Mesenchymal stem cell (in vitro differentiated cells and primary cell): Measurements from ENCODE around the gene TAF1.
"Not testable (repeated sequence)": the region's sequence is repeated elsewhere in the genome, so short reads cannot be mapped to it uniquely, and the experiment has no call there.

Source experiments
- DNase-seq: peaks from one replicate; pipeline ENCODE4 v3.0.0-alpha.2; 2013
- H2AFZ ChIP-seq: one replicate; pipeline ENCODE4 v1.6.1; 2013; ENCODE audit warnings: low read depth, mild to moderate bottlenecking, control low read depth, inconsistent platforms, low read length, moderate library complexity
- H2AK5ac ChIP-seq: 2 replicates; pipeline ENCODE4 v1.6.1; 2013; ENCODE audit warnings: low read length, moderate library complexity, mild to moderate bottlenecking, inconsistent platforms; ENCODE audit not compliant: severe bottlenecking
- H2BK120ac ChIP-seq: one replicate; pipeline ENCODE4 v1.6.1; 2013; ENCODE audit warnings: low read depth, mild to moderate bottlenecking, inconsistent platforms, low read length, moderate library complexity
- H2BK12ac ChIP-seq, 2 experiments: one replicate each; pipeline ENCODE4 v1.6.1; 2013; ENCODE audit warnings: inconsistent platforms in 2 of 2, low read length in 2 of 2, mild to moderate bottlenecking in 2 of 2, moderate library complexity in 2 of 2, control low read depth in 1 of 2
- H2BK15ac ChIP-seq: one replicate; pipeline ENCODE4 v1.6.1; 2013; ENCODE audit warnings: mild to moderate bottlenecking, low read depth, inconsistent platforms; ENCODE audit not compliant: poor library complexity, severe bottlenecking
- H2BK5ac ChIP-seq: 2 replicates; pipeline ENCODE4 v1.6.1; 2013; ENCODE audit warnings: low read depth, mild to moderate bottlenecking, low read length, control low read depth, inconsistent platforms; ENCODE audit not compliant: poor library complexity, severe bottlenecking
- H3K14ac ChIP-seq, 2 experiments: one replicate each; pipeline ENCODE4 v1.6.1; 2013; ENCODE audit warnings: inconsistent platforms in 2 of 2, low read length in 2 of 2, control low read depth in 1 of 2, mild to moderate bottlenecking in 1 of 2, moderate library complexity in 1 of 2
- H3K18ac ChIP-seq, 2 experiments: one replicate each; pipeline ENCODE4 v1.6.1; 2013; ENCODE audit warnings: inconsistent platforms in 2 of 2, low read length in 2 of 2, control low read depth in 1 of 2, low read depth in 1 of 2, mild to moderate bottlenecking in 1 of 2
- H3K23ac ChIP-seq, 2 experiments: one replicate each; pipeline ENCODE4 v1.6.1; 2013; ENCODE audit warnings: inconsistent platforms in 2 of 2, low read length in 2 of 2, mild to moderate bottlenecking in 2 of 2, moderate library complexity in 2 of 2, control low read depth in 1 of 2
- H3K27ac ChIP-seq: 2 replicates; pipeline ENCODE4 v1.5.1; 2013; ENCODE audit warnings: mild to moderate bottlenecking, moderate library complexity, low read length, control low read depth, inconsistent platforms; ENCODE audit not compliant: poor library complexity, severe bottlenecking
- H3K27me3 ChIP-seq, 2 experiments: 2 replicates each; pipeline versions ENCODE4 v1.6.1 to v1.7.0; 2013; ENCODE audit warnings: low read length in 2 of 2, mild to moderate bottlenecking in 2 of 2, moderate library complexity in 2 of 2, control low read depth in 1 of 2, inconsistent platforms in 1 of 2; ENCODE audit not compliant: control insufficient read depth in 1 of 2, insufficient read depth in 1 of 2
- H3K36me3 ChIP-seq, 2 experiments: 2 replicates each; pipeline versions ENCODE4 v1.6.1 to v1.7.0; 2013; ENCODE audit warnings: low read length in 2 of 2, control low read depth in 1 of 2, inconsistent platforms in 1 of 2, low read depth in 1 of 2, mild to moderate bottlenecking in 1 of 2; ENCODE audit not compliant: insufficient read depth in 2 of 2, control insufficient read depth in 1 of 2
- H3K4ac ChIP-seq, 2 experiments: one replicate each; pipeline ENCODE4 v1.6.1; 2013; ENCODE audit warnings: inconsistent platforms in 2 of 2, low read length in 2 of 2, mild to moderate bottlenecking in 2 of 2, moderate library complexity in 2 of 2, control low read depth in 1 of 2, low read depth in 1 of 2
- H3K4me1 ChIP-seq: 2 replicates; pipeline ENCODE4 v1.6.1; 2013; ENCODE audit warnings: low read depth, low read length, control low read depth; ENCODE audit not compliant: control insufficient read depth, insufficient read depth
- H3K4me2 ChIP-seq: 2 replicates; pipeline ENCODE4 v1.6.1; 2013; ENCODE audit warnings: low read length, mild to moderate bottlenecking, inconsistent platforms; ENCODE audit not compliant: poor library complexity, severe bottlenecking
- H3K4me3 ChIP-seq, 2 experiments: 2 replicates each; pipeline versions ENCODE4 v1.5.1 to v1.7.0; 2013; ENCODE audit warnings: low read length in 2 of 2, mild to moderate bottlenecking in 2 of 2, control low read depth in 1 of 2, low read depth in 1 of 2; ENCODE audit not compliant: insufficient read depth in 1 of 2
- H3K79me1 ChIP-seq: replicated peaks from 2 replicates; pipeline ENCODE4 v1.6.1; 2013; ENCODE audit warnings: mild to moderate bottlenecking, control low read depth, low read length, inconsistent platforms; ENCODE audit not compliant: poor library complexity, severe bottlenecking
- H3K9ac ChIP-seq: 2 replicates; pipeline ENCODE4 v1.7.0; 2013; ENCODE audit warnings: mild to moderate bottlenecking, low read length, moderate library complexity
- H3K9me3 ChIP-seq: 2 replicates; pipeline ENCODE4 v1.7.0; 2013; ENCODE audit warnings: mild to moderate bottlenecking, low read length; ENCODE audit not compliant: control insufficient read depth
- H4K8ac ChIP-seq: one replicate; pipeline ENCODE4 v1.6.1; 2013; ENCODE audit warnings: inconsistent platforms, mild to moderate bottlenecking, low read length, moderate library complexity
- H4K91ac ChIP-seq: one replicate; pipeline ENCODE4 v1.6.1; 2013; ENCODE audit warnings: mild to moderate bottlenecking, low read length, inconsistent platforms
- WGBS: methylation state at CpG from one replicate; pipeline ENCODE4 v1.1.7; 2013; ENCODE audit warnings: mixed read lengths; 5-methylcytosine and 5-hydroxymethylcytosine counted together

TAF1 gene

DNA sequence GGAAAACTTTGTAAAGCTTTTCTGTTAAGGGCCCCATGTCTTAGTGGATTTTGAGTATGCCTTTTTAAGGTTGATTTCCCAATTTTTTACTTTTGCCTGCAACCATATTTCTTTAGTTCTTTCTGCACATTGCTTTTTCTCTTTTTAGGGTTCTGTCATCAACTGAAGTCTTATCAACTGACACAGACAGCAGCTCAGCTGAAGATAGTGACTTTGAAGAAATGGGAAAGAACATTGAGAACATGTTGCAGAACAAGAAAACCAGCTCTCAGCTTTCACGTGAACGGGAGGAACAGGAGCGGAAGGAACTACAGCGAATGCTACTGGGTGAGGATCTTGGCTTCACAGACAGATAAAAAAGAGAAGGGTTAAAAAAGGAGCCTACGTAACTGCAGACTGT, 27.8 kb downstream of the TAF1 start:
- no peak overlapping the region for H3K27ac ChIP-seq
- no peak overlapping the region for H3K14ac ChIP-seq
- DNase-seq, result no peak
- 99% methylated on average over 5 of the region's 5 CpGs for WGBS
- H3K9me3 ChIP-seq, result no peaks in the 10 kb centered on the region
- no peak overlapping the region for H2AK5ac ChIP-seq
- no peak overlapping the region for H2BK15ac ChIP-seq
- H3K4ac ChIP-seq, result no peak overlapping the region
- H2BK5ac ChIP-seq, result no peak overlapping the region
- no peak overlapping the region for H3K9ac ChIP-seq
- H3K18ac ChIP-seq, result no peak overlapping the region
- peaks cover 1% of the 10 kb centered on the region for H3K79me1 ChIP-seq
- no peak overlapping the region for H2BK12ac ChIP-seq
- H2AFZ ChIP-seq, result no peak overlapping the region
- no peak overlapping the region for H4K91ac ChIP-seq
- H3K23ac ChIP-seq, result no peak overlapping the region
- H3K4me2 ChIP-seq, result no peak overlapping the region
- H3K4me3 ChIP-seq, result no peak overlapping the region
- H3K4me1 ChIP-seq, result no peaks in the 10 kb centered on the region
- H3K27me3 ChIP-seq, result peaks cover 0 to 11% of the 10 kb centered on the region in 2 experiments
- peaks cover 26 to 86% of the 10 kb centered on the region in 2 experiments for H3K36me3 ChIP-seq
- no peak overlapping the region for H2BK120ac ChIP-seq
- no peak overlapping the region for H4K8ac ChIP-seq

DNA sequence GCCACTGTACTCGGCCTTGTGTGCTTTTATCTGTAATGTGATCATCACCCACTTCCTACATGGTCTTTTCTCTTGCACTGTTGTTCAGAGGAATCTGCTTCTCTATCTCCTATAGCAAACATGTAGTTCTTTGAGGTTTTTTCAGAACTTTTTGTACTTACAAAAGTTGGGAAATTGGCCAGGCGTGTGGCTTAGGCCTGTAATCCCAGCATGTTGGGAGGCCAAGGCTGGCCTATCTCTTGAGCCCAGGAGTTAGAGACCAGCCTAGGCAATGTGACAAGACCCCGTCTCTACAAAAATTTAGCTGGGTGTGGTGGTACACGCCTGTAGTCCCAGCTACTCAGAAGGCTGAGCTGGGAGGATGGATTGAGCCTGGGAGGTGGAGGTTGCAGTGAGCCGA, 30.4 kb downstream of the TAF1 start:
- WGBS, result 96% methylated on average over 4 of the region's 5 CpGs
- H3K9ac ChIP-seq, result no peak overlapping the region
- H3K14ac ChIP-seq, result no peak overlapping the region
- no peak overlapping the region for H2AK5ac ChIP-seq
- H2BK15ac ChIP-seq, result no peak overlapping the region
- H4K91ac ChIP-seq, result no peak overlapping the region
- peaks cover 15 to 79% of the 10 kb centered on the region in 2 experiments for H3K36me3 ChIP-seq
- no peak overlapping the region for H3K23ac ChIP-seq
- no peak for DNase-seq
- no peak overlapping the region for H3K18ac ChIP-seq
- no peak overlapping the region for H3K4me2 ChIP-seq
- H2BK12ac ChIP-seq, result no peak overlapping the region
- no peak overlapping the region for H3K27ac ChIP-seq
- H4K8ac ChIP-seq, result no peak overlapping the region
- peaks cover 1% of the 10 kb centered on the region for H3K79me1 ChIP-seq
- H2BK5ac ChIP-seq, result no peak overlapping the region
- H3K4ac ChIP-seq, result no peak overlapping the region
- H2BK120ac ChIP-seq, result no peak overlapping the region
- H3K9me3 ChIP-seq, result no peaks in the 10 kb centered on the region
- peaks cover 0 to 9% of the 10 kb centered on the region in 2 experiments for H3K27me3 ChIP-seq
- H3K4me1 ChIP-seq, result no peaks in the 10 kb centered on the region
- no peak overlapping the region for H2AFZ ChIP-seq
- no peak overlapping the region for H3K4me3 ChIP-seq

DNA sequence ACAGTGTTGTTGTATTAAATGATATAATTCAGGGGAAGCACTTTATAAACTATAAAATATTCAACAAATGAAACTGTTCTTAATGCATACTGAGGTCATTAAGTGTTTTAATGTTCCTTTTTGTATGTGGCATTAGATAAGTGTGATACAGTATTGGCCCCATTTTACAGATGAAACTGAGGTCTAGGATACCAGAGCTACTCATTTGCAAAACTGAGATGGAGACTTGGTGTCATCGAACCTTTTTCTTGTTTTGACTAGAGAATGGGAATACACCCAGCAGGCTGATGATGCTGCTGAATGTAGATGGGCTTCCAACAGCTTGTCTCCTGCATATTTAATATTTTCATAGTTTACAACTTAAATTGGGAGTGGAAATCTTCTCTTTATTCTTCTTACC, 34.6 kb downstream of the TAF1 start:
- Histone ChIP-seq H3K27ac (no peak overlapping the region), H4K91ac (no peak overlapping the region), H3K4me3 (no peak overlapping the region), H4K8ac (no peak overlapping the region), H2BK5ac (no peak overlapping the region), H3K18ac (no peak overlapping the region), H3K14ac (no peak overlapping the region), H3K9ac (no peak overlapping the region), H3K79me1 (peaks cover 1% of the 10 kb centered on the region), H3K4me2 (no peak overlapping the region), H3K4ac (no peak overlapping the region), H2AK5ac (no peak overlapping the region), H3K4me1 (no peaks in the 10 kb centered on the region), H3K27me3 (peaks cover 0 to 4% of the 10 kb centered on the region in 2 experiments), H3K9me3 (no peaks in the 10 kb centered on the region), H2BK120ac (no peak overlapping the region), H2BK15ac (no peak overlapping the region), H2BK12ac (no peak overlapping the region), H2AFZ (no peak overlapping the region), H3K36me3 (peaks cover 20 to 48% of the 10 kb centered on the region in 2 experiments), H3K23ac (no peak overlapping the region)
- 100% methylated on average over 1 of the region's 1 CpG for whole genome bisulfite sequencing
- no peak for DNase-seq

DNA sequence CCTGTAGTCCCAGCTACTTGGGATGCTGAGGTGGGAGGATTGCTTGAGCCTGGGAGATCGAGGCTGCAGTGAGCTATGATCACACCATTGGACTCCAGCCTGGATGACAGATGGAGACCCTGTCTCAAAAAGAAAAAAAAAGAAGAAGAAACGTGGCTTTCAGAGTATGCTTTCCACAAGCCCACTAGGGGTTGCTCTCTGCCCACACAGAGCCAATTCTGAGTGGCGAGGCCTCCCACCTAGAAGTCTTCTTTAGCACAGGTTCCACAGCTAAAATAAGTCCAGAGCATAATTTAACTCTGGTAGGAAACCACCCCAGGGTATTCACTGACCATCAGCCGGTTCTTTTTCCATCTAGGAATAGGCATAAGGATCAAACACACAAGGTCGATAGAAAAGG, 50.1 kb downstream of the TAF1 start:
- H4K91ac ChIP-seq, H3K4me1 ChIP-seq, H3K18ac ChIP-seq, H2AFZ ChIP-seq, H2BK12ac ChIP-seq, H2BK120ac ChIP-seq, H2AK5ac ChIP-seq, H4K8ac ChIP-seq, H3K14ac ChIP-seq, H3K27ac ChIP-seq, H3K4me3 ChIP-seq, H3K9ac ChIP-seq, H3K4me2 ChIP-seq, H2BK15ac ChIP-seq, H3K4ac ChIP-seq, H3K9me3 ChIP-seq, DNase-seq, H3K27me3 ChIP-seq, H3K79me1 ChIP-seq, H3K23ac ChIP-seq, H2BK5ac ChIP-seq: not testable (repeated sequence)
- peaks cover 17 to 52% of the 10 kb centered on the region in 2 experiments for H3K36me3 ChIP-seq
- WGBS, result no CpG with 5 or more reads among the region's 5 CpGs
